UCSD-AML1 (cell line): Measurements from ENCODE around the gene LAMB3.

ENCODE experiments used
- DNase-seq: peaks from one replicate; lab custom pipeline; 2025; ENCODE audit not compliant: unreplicated experiment; lab: John Stamatoyannopoulos, UW

The LAMB3 gene

DNA sequence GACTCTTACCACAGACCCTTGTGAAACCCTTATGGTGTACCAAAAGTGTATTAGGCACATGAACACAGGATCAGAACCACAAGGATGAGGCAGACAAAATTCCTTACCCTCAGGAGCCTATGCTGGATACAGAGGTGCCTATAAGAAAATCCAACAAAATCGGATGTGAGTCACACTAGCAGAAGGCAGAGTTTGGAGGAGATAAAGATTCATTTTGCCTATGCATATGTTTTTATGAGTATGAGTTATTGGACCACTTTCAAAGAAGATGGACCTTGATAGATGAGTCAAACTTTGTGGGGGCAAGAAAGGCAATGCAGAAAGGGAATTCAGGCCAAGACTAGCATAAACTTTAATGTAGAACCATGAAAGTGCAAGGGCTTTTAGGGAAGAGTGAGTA lies 51.7 kb downstream of the LAMB3 start:
- DNase-seq, result no peak

GRCh38 chr1:209598227-209598626 lies 54.0 kb downstream of the LAMB3 start:
- no peak for DNase-seq

DNA sequence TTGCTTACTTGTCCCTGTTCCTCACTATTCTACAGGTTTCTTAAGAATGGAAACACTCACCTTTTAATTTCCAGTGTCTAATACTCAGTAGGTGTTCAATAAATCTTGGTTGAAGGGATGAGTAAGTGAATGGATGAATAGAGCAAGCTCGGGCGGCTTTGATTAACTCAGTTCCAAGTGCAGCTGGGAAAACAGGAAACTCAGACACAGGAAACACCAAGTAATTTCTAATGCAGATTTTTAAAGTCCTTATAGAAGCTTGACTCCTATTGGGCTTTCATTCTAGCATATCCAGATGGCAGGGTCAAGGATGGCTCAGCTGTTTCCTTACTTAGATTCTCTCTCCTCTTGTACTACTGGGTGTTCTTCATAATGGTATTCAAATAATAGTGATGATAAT lies 54.7 kb downstream of the LAMB3 start:
- DNase-seq, result no peak

GRCh38 chr1:209595599-209596285 lies 56.5 kb downstream of the LAMB3 start:
- no peak for DNase-seq

GRCh38 chr1:209595028-209595427 lies 57.2 kb downstream of the LAMB3 start:
- no peak for DNase-seq

DNA sequence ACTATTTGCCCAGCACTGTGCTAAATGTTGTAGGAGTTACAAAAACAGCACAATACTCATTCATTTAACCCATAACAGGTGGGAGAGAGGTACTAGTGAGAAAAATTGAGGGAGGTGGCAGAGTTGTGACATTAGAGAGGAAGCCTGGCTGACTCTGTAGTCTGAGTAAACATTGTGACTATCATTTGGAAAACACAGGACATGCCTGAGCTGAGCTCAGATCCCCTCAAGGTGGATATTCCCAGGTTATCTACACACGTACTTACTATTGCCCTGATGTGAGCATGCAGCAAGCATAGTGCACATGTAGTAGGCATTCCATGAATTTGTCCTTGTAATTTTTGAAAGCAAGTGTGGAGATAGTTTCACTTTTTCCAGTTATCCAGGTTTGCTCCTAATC lies 57.8 kb downstream of the LAMB3 start:
- DNase-seq, result no peak

- no peak for DNase-seq
These were observed 58.5 kb downstream of the LAMB3 start for GRCh38 chr1:209593747-209594146.

DNA sequence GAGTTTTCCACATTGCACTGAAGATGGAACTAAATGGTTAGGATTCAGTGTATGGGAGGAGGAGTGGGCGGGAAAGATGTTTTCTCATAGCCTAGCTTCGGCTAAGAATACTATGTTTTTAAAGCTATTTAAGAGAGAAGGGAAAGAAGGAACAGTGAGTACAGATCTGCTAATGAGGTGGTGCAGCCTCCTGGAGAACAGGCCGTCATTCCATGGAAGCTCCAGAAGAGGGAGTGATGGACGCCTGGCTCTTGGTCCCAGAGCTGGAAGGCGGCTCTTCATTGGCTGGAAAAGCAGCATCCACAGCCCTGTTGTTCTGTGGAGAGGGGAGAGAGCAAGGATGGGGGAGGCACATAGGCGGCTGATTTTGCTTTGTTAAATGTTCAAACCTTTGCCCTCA lies 61.8 kb downstream of the LAMB3 start:
- no peak for DNase-seq

DNA sequence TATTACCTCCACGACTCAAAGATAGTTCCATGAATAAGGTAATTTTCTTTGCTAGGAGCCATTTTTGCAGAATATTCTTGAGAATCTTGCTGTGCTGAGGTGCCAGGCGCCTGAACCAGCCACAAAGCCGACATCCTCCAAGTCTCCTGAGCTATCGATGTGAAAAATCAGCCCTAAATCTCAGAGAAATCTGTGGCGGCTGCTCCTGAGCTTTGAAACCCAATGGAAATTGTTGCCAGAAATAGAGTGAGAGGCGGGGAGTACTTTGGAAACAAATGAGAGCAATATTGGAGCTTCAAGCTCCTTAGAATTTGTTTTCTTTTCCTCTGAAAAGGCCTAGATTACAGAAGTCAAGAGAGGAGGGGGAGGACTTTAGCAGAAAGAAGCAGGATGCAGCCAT lies 62.4 kb downstream of the LAMB3 start:
- no peak for DNase-seq

DNA sequence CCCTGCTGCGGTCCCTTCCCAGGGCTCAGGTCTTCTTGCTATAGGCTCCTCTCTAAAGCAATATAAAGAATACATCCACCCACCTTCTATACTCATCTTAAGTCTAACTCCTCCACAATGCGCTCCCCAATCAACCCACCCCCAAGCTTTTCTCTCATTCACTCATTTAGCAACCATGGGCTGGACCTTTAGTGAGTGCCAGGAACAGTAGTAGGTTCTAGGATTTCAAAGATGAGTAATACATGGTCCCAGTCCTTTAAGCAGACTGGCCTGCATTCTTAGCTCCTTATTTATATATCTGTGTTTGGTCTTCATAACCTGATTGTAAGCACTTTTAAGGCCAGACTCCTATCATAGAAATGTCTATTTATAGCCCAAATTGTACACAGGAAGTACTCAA lies 62.8 kb downstream of the LAMB3 start:
- no peak for DNase-seq

DNA sequence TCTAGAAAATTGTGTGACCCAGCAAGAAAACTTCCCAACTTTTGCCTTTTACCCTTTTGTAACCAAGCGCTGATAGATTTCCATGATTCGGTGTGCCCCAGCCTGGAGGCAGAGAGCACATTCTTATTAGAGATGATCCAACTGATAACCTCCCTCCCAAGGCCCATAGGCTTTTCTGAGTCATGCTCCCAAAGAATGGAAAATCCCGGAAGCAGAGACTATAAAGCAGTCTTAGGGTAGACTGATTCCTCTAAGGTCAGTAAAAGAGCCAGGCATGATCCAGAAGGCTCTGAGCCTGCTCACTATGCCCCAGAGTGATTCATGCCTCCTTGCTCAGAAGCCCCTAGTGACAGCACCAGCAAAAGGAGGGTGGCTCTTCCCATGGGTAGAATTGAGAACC lies 64.4 kb downstream of the LAMB3 start:
- no peak for DNase-seq

DNA sequence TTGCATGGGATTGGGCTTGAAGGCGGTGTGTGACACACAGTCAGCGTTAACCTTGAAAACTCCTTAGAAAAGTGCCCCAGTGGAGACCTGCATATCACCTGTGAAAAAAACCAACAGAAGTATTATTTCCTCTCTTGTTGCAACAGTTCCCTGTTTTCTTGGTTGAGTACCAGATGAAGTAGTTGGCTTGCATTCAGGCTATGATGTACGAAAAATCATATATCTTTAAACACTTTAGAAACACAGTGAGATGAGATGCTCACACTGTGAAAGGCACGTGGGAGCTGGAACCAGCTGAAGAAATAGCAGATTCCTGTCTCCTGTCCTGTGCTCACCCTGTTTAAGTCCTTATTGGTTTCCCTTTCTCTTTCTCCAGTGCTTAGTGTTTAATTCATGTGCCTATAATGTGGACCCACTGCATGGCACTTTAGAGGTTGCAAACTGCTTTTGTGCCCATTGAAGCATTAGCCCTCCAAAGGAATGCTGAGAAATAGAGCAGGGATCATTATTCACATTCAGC lies 65.9 kb downstream of the LAMB3 start:
- no peak for DNase-seq

- DNase-seq, result no peak
These were observed 66.6 kb downstream of the LAMB3 start for GRCh38 chr1:209585672-209586071.

- DNase-seq, result no peak
These were observed 67.0 kb downstream of the LAMB3 start for GRCh38 chr1:209585197-209585596.

DNA sequence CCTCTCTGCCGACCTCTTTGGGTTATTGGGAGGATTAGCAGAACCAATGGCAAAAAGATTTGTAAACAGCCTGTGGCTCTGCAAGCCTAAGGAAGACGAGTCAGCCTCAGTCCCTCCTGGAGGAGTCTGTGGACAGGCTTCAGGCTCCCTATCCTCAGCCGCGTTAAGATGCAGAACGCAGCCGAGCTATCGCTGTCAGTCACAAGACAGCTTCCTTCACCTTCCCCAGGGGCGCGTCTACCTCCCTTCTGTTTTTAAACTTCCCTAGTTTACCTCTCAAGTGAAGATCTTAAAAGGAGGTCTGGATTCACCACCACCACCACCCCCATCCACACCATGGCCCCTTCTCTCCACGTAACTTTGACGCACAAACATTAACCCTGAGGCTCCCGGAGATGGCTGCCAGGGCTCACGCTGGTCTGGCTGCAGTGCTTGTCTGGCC lies 68.0 kb downstream of the LAMB3 start:
- no peak for DNase-seq

GRCh38 chr1:209583408-209583807 lies 68.8 kb downstream of the LAMB3 start, which contains the start of gene CAMK1G:
Gene CAMK1G (plus strand): TSS chr1:209583714. CDS start chr1:209594984, 11,270 bp downstream.
- no peak for DNase-seq

GRCh38 chr1:209580577-209580976 lies 71.6 kb downstream of the LAMB3 start:
- no peak for DNase-seq

- no peak for DNase-seq
These were observed 74.9 kb downstream of the LAMB3 start for GRCh38 chr1:209577346-209577745.

DNA sequence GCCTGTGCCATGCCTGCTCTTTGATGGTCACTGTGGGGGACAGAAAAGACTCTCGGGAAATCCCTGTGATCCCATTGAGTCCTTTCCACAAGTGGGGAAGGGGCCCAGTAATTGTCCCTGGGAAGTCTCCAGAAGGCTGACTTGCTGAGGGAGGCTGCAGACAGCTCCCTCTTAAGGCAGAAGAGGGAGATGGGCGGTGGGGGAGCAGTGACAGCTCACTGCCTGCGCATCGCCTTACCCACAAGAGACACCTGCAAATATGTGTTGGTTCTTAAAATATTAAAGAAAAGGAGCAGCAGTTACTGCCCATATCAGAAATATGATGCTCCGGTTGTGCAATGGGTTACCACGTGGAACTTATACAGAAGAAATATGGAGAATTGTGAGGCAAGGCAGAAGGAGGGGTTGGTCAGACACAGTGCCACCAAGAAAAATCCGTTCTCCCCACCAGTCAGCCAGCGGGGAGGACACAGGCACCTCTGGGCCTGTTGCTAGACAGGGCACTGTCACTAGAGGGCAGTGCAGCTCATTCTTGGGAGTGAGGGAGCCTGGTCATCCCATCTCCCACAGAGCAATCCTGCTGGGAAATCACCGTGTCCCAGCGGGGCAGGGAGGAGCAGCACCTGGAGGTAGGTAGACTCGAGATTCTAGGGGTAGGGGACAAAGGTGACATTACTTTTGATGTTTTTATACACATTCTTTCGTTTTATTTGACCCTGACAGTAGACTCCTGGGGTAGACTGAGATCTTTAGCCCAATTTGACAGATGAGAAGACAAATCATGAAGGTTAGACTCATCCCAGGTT lies 75.6 kb downstream of the LAMB3 start:
- DNase-seq, result peak; percentile 53

GRCh38 chr1:209570743-209571142 lies 81.5 kb downstream of the LAMB3 start:
- no peak for DNase-seq

GRCh38 chr1:209569455-209570207 lies 82.6 kb downstream of the LAMB3 start:
- peak; percentile 53 for DNase-seq
